HG02885 (cell line): ENCODE results near the gene TNS3.

Source experiments
- ATAC-seq: cut with Tn5 transposase; IDR thresholded peaks from one replicate; pipeline ENCODE4 v1.9.1; 2021; ENCODE audit warnings: mild to moderate bottlenecking; ENCODE audit not compliant: unreplicated experiment, poor library complexity

TNS3 gene

GRCh38 chr7:47416492-47417480 is 165.1 kb downstream of the TNS3 start:
- ATAC-seq, result no peak

GRCh38 chr7:47415318-47416212 is 166.3 kb downstream of the TNS3 start:
- ATAC-seq, result no peak

- ATAC-seq, result no peak
These were observed 167.3 kb downstream of the TNS3 start for GRCh38 chr7:47414342-47415317.

DNA sequence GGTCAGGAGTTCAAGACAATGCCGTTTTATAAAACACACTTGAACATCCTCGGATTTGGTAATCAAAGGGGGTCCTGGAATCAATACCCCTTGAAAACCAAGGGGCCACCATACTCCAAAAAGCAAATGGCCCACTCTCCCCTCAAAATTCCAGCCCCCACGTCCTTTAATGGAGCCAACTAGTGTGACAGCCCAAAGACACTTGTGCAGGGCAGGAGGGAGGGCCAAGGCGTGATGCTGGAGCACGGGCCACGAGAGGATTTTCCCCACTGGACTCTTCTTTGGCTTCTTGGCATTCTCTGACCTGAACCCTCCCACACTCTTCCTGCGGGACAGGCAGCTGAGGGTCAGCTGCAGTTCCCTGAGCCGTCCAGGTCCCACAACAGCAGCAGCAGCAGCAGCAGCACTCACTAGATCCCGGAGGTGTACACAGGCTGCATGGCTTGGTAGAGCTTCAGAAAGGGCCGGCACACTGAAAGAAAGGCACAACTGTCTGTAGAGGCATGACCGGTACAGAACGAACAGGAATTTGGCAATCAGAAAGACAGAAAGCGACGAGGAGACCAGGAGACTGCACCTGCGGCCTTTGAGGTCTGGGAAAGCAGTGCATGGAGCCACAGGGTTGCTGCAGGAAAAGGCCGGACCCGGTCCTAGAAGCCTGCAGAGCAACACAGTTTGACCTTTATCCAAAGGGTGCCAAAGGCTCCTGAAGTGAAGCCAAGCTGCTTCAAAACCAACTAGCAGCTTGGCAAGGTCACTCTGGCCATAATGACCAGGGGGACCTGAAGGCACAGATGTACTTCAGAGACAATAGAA is 168.2 kb downstream of the TNS3 start:
- no peak for ATAC-seq

DNA sequence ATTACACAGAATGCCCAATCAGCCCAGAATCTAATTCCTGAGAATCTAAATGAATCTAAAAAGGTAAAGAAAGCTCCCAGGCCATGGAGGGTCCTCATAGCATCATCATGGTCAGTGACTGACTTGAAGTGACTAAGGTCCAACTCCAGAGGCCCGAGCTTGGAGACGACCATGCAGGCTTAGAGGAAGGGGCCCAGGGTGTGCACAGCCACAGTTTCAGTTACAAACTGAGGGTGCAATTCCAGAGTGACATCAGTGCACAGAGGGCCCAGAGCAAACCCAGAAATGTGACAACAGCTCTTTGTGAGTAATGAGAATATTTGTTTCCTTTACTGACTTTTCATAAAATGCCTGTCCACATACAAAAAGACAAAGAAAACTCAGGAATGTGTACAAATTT is 170.0 kb downstream of the TNS3 start:
- no peak for ATAC-seq

DNA sequence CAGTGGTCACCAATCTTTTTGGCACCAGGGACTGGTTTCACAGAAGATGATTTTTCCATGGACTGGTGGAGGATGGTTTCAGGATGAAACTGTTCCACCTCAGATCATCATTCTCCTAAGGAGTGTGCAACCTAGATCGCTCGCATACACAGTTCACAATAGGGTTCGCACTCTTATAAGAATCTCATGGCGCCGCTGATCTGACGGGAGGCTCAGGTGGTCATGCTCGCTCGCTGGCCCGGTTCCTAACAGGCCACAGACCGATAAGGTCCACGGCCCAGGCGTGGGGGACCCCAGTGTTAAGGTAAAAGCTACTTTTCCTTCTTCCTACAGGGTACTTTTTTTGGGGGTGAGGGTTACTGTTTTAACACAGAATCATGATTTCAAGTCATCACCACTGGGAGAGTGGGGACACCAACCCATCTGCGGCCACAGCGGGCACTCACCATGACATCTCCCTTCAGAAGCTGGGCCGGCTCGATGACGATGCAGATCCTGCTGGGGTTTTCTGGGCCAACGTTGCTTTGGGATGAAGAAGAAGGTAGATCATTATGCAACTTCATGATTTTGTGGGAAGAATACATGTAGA is 170.5 kb downstream of the TNS3 start:
- no peak for ATAC-seq

DNA sequence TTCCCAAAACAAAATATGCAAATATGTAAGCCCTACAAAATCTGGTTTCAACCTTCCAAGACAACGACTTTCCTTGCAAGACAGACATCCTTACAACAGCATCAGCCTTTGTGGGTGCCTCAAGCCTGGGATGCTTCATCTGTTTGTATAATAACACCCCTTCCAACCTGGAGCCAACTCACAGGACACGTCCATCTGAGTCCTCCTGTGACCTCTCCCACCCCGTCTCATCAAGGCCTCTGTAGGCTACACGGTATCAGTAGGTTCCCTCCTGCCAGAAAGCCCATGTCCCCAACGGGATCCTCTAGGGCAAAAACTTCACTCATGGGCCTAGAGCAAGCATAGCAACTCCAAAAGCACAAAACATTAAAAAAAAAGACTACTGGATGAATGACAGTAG is 173.2 kb downstream of the TNS3 start:
- no peak for ATAC-seq

GRCh38 chr7:47407821-47408674 is 173.9 kb downstream of the TNS3 start:
- ATAC-seq, result no peak

DNA sequence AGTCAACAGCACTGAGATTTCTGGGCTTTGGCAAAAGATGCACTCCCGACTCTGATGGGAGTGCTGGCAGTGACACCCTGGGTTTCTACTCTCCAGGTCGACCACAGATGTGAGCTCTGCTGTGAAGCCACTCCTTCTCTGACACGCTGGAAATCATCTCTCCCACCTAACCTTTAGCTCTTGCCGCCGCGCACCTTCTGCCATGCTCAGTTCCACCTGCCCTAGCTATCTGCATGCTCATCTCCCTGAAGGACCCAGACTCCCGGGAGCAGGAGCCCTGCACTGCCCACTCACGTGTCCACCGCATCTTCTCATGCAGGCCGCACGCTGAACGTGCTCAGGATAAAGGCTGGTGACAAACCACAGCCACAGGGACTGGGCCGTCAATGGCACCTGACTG is 174.8 kb downstream of the TNS3 start:
- no peak for ATAC-seq

GRCh38 chr7:47406801-47407129 is 175.1 kb downstream of the TNS3 start:
- no peak for ATAC-seq

DNA sequence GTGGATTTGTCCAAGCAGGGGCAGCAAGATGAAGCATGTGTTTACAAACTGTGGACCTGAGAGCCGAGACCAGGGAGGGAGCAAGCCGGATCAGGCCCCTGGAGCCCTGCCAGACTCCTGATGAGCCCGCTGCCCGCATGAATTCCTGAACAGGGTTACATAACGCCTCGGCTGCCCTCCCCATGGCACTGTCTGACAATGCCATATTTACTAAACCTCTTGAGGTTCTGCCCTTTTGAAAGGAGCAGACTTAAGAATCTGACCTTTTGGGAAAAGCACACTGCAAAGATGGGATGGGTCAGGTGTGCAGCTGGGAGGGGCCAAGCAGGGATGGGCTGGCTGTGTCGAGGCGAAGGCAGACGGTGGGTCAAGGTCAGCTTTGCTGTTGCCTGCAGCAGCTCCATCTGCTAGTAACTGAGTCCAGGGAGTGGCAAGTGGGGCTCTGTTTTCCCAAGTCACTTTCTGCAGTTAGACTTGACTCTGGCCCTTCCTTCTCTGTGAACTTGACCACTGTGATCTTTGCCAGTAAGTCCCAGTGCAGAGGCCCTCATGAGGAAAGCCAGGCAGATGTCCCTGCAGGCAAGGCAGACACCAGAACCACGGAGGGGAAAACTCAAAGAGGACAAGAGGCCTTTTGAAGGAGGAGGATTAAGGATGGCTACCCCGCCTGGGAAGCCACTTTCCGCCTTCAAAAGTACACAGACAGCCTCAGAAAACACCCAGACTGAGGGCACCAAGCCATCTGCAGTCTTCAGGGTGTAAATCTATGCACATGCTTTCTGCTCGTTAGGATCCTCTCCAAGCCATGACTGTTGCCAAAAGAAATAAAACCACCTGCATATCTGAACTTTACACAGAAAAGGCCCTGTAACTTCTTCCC is 175.8 kb downstream of the TNS3 start:
- ATAC-seq, result no peak

- no peak for ATAC-seq
These were observed 176.5 kb downstream of the TNS3 start for GRCh38 chr7:47405286-47405904.

GRCh38 chr7:47404010-47404409 is 177.9 kb downstream of the TNS3 start:
- ATAC-seq, result no peak

DNA sequence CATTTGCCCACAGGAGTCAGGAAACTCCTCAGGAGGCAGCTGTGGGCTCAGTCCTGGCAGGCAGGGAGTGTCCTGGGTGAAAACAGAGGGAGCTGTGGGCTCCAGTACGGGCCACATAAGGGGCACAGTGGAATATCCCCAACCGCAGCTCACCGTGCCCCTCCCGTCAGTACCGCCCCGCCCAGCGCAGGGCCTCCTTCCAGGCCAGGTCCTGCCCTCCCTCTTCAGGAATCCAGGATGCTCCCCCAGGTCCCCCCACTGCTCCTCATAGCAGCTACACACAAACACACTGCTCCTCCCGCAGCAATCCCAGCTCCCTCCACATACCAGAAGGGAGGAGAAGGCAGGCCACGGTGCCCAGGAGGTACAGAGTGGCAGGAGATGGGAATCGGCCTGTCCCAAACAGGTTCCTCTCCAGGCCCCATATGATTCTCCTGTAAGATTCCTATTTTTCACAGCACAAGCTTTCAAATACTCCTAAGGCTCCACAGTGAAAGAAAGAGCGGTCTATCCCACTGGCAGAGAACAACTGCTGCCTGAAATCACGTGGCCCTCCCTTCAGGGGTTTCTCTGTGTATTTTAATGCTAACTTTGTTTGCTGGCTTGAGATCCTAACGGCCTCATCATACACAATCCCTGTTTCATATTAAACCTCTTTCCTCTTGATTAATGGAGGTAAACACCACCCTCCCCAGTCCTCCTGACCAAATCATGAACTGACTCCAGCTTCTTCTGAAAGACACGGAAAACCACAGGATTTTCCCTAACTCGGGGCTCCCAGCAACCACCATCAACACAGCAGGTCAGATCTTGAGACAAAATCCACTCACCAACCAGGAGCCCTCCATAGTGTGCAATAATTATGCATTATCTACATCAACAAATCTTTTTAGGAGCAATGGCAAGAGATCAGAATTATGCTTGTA is 178.7 kb downstream of the TNS3 start:
- no peak for ATAC-seq
